GM21737 (cell line): Measurements from ENCODE around the gene CPXM2.
"Not testable (repeated sequence)": the region's sequence is repeated elsewhere in the genome, so short reads cannot be mapped to it uniquely, and the experiment has no call there.

Experiments used
- ATAC-seq: cut with Tn5 transposase; IDR thresholded peaks from one replicate; pipeline ENCODE4 v1.9.1; 2021; ENCODE audit warnings: mild to moderate bottlenecking, moderate library complexity; ENCODE audit not compliant: unreplicated experiment

CPXM2 gene

DNA sequence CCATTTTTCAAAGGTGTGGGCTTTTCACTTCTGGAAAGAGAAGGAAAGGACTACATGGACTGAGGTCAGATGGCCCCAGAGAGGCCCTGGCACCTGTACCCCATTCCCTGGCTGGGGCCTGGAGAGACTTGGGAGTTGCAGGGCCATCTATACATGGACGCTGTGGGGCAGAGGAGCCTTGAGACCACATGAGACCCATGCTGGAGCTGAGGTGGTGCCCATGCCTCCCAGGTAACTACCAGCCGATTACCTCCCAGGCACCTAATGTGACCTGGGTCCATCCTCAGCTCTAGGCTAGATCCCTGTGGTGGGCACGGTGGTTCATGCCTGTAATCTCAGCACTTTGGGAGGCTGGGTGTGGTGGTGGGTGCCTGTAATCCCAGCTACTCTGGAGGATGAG, 144.2 kb downstream of the CPXM2 start:
- ATAC-seq, result no peak

DNA sequence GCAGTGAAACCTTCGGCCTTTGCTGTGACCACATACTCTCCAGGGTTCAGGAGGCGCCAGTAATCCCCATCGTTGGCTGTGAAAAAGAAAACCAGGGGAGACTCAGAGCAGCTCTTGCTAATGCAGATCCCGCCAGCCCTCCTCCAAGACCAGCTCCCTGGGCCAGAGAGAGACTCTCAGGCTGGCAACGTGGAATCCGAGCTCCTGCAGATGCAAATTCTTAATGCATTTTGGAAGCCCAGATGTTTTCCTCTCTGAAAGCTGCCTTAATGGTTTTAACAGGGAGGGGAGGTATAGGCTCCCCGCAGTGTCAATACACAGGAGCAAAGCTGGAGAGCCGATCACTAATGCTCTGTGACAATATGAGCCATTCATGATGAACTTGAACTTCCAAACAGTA, 144.7 kb downstream of the CPXM2 start:
- no peak for ATAC-seq

DNA sequence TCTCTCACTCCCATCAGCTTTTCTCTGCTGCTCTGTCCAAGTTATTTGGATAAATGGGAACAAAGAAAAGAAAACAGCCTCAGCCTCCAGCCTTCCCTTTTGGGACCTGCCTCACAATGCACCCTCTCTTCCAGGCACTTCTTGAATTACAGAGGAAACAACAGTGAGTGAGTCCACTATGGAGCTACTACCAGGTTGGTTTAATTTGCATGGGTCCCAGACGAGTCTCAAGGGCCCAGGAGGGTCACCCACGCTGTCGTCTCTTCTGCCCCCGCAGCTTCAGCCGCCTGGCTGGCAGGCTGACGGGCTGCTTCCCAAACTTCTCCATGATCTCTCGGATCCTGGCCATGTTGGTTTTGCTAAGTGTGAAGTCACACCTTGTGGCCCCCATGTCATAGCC, 145.1 kb downstream of the CPXM2 start:
- no peak for ATAC-seq

DNA sequence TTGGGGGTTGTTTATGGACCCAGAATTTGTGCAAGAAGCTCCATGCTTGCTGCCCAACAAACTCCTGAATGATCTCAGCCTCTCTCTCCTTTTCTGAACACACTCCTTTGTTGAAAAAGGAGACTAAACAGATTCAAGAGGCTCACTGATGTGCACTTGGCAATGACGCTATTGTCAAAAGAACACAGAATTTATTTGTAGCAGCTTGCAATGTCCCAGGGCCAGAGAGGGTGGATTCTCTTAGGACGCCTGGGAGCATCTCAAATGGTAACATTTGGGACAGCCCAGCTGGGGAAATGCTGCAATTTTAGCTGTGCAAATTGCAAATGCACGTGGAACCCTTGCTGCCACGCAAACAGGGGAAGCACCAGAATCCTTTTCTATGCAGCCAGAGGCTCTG, 145.5 kb downstream of the CPXM2 start:
- ATAC-seq, result no peak

DNA sequence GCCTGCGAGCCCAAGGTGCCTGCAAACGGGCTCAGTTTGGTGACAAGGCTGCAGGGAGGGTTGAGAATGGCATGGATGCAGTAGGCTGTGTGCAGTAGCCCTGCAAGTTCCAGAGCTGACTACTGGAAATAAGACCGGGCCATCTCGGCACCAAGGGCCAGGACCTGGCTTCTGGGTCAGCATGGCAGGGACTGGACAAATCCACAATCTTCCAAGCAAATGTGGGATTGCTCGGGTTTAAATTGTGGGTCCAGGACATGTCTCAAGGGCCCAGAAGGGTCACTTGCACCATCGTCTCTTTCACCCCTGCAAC, 147.4 kb downstream of the CPXM2 start:
- no peak for ATAC-seq

DNA sequence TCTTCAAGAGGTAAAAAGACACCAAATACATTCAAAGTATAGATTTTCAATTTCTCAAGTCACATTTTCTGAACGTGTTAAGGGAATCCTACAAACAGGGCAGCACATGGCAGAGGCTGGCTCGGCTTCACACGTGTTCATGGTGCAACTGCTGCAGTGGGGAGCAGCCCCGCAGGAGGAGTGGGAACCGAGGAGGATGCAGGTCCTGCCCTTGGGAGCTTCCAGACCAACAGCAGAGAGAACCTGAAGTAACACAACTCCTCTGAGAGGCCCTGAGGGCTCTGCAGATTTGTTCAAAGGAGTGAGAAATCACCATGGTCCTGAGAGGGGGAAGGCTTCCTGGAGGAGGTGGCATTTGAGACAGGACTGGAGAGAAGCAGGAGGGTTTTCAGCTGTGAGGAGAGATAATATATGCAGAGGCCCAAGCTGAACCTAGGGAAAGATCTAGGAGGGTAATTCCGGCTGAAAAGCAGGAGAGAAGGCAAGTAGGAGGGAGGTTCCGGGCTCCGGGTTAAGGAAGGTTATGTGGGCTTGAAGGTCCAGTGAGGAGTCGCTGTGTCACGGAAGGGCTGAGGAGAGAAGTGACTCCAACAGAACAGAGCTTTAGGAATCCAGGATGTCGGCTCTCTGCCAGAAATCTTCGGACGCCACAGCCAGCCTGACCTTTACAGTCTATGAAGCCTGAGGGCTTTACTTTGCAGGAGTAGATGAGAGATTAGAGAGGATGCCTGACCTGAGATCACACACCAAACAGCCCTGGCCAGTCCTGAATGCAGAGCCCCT, 148.0 kb downstream of the CPXM2 start:
- no peak for ATAC-seq

DNA sequence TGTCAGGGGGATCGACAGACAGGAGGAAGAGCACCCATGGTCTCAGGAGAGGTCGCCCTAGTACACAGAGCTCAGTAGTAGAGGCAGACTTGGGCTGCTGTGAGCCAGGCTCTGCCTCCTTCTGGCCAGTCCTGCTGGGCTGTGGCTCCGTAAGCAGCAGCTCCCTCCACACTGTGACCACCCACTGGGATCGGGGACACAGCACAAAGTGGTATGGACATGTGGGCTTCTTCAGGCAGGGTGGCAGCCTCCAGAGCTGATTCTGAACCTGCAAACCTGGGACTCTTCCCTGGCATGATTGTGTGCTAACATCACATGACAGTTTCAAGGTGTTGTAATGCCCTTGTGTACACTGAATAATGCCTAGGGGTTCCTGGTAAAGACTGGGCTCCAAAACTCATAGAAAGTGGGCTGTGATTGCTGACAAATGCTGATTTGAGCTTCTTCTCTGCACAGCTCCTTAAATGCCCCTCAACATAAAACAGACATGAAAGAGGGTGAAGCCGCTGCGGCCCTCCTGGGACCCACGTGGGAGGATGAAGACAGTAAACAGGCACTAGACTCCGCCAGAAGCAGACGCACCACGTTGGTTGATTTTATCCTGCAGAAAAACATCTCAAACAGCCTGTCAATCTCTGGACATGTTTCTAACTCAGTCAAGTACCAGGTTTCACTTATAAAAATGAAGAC, 148.7 kb downstream of the CPXM2 start:
- ATAC-seq, result no peak

DNA sequence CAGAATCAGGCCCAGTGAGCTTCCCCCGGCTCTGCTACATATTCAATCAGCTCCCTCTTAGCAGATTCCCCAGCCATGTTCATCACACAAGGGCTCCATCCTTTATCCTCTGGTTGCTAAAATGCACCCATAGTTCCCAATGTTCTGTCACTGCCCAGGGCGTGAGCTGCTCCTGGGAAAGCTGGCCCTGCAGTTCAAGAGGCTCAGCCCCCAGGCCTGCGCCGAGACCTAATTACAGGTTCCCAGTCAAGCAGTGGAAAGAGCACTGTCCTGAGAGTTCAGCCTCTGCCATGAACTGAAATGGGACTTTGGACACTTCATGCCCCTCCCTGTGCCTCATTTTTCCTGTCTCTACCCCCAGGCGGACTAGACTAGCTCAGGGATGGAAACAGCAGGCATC, 149.9 kb downstream of the CPXM2 start:
- ATAC-seq, result no peak

DNA sequence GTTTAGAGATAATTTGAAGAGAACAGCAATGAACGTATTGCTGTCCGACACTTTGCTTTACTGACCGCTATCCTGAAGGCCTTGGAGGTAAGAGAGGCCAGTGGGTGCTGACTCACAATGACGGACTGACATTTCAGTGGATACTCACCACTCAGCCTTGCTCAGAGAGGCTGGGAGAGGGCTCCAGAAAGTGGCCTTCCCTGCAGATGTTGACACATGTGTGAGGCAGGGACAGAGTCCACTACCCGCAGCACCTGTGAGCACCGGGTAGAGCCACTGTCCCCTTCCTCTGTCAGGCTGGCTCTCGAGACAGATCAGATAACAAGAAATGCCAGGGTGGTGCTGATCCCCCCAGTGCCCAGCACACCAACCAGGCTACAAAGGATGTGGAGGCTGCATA, 150.5 kb downstream of the CPXM2 start:
- ATAC-seq, result no peak

DNA sequence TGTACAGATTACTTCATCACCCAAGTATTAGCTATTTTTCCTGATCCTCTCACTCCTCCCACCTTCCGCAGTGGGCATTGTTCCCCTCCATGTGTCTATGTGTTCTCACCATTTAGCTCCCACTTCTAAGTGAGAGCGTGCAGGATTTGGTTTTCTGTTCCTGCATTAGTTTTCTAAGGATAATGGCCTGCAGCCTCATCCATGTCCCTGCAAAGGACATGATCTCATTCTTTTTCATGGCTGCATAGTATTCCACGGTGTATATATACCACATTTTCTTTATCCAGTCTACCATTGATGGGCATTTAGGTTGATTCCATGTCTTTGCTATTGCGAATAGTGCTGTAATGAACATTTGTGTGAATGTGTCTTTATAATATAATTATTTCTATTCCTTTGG, 154.7 kb downstream of the CPXM2 start:
- ATAC-seq, result not testable (repeated sequence)

DNA sequence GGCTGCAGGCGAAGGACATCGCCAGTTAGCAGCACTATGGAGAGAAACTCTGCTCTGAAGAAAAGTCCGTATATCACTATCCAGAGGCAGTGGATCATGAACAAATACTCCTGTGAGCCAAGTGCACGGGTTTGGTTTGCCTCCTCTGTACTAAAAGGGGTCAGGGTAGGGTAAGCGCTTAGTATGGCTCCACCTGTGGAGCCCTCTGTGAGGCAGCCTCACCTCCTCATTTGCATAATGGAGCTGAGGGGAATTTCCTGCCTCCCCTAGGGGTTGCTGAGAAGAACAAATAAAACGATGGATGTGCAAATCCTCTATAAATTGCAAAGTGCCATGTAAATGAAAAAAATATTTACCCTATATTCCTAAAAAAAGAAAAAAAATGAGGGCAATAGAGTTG, 162.1 kb downstream of the CPXM2 start:
- ATAC-seq, result no peak

DNA sequence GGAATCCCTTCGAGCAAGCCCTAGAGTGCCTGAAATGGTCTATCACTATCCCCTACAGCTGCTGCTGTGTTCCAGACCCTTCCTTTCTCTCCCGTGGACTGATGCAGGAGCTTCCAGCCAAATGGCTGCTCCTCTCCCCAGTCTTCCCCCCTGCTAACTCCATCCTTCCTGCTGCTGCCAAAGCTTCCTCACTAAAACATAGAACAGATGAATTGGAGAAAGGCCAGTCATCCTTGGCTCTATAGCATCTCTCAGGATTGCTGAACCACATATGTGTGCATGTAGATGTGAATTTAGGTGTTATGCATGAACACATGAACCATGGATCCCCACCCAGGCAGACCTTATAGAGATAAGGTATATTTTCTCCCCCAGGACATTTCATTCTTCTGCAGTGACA, 164.8 kb downstream of the CPXM2 start:
- no peak for ATAC-seq

DNA sequence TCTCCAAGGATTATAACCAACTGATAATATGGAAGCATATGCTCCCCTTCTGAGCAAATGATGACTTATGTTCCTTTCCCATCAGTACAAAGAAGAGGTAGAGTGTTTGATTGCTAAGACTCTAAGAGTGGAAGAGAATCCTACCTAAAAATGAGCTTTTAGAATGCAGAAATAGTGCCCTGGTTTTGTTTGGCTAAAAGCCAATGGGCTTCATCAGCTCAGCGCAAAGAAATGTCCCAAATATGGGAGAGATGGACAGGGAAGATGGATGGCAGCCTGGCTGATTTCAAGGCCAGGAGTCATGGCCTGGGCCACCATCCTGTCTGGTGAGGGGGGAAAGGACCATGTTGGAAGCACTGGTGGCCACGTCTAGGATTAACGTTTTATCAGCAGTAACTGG, 165.2 kb downstream of the CPXM2 start:
- no peak for ATAC-seq

DNA sequence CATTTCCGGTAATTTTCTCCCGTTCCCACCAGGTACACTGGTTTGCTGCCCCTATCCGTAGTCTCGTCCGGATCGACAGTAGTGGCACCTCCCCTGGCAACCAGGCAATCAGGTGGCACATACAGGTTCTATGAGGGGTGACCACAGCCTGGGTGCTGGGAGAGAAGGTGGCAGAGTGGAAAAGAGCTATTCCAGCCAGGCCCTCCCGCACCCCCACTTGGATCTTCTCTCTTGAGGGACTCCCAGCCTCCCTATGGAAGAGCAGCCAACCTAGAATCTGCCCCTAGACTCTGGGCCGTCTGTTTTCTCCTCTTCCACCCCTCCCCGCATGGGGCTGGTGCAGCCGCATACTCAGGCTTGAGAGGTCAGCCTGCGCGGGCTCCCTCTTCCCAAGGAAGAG, 166.9 kb downstream of the CPXM2 start:
- no peak for ATAC-seq

DNA sequence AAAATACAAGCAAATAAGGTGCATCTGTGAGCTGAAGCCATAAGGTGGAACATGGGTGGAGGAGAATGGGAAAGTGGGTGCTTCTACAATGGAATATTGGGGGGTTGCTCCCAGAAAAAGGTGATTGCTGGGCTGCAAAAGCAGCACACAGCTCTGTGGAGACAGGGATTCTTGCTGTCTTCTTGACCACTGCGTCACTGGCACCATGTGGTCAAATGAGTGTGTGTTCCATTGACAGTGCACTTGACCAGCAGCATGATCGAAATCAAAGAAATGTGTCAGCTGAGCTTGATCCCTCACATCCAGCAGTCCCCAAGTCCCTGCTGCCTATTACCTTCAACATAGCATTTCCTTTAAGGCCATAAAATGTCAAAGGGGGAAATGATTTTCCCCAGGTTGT, 169.3 kb downstream of the CPXM2 start:
- ATAC-seq, result no peak

DNA sequence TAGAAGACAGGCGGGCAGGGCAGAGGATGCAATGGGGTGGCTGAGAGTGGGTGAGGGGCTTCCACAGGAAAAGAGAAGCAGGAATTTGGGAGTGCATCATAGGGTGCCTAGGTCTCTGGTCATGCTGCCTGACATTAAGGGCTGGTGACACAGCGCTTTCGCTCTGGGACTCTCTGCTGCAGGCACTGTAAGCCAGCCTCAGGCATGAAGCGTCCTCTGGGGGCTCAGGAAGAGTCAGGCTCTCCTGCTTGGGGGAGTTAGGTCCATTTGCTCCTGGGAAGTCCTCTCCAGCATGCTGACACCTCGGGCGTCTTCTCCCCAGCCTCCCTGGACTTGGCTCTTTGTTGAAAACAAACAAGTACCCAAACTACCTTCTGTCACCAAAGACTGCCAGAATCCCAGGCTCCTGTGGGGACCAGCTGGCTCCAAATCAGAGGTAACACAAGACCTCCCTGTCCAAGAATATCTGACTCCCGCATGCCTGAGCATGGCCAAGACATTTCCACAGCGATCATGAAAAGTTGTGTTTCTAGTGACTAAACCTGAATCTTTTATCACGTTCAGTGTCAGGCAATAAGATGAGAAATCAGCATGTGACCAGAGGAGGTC, 170.1 kb downstream of the CPXM2 start:
- ATAC-seq, result no peak

DNA sequence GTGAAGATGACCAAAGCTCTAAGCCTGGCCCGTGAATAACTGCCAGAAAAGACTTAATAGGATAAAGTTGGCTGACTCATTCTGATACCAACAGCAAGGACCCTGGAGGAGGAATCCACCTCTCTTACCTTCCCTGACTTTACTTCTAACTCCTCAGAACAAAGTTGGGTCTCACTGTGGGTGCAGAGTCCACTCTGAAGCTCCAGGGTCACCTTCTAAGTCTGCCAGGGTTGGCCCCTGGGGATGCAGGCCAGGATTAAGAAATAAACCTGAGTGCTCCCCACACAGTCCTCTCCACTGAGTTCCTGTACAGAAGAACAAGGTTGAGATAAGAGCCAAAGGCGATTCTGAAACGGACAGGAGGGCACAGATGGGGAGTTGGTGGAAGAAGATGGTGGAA, 171.1 kb downstream of the CPXM2 start:
- ATAC-seq, result no peak

DNA sequence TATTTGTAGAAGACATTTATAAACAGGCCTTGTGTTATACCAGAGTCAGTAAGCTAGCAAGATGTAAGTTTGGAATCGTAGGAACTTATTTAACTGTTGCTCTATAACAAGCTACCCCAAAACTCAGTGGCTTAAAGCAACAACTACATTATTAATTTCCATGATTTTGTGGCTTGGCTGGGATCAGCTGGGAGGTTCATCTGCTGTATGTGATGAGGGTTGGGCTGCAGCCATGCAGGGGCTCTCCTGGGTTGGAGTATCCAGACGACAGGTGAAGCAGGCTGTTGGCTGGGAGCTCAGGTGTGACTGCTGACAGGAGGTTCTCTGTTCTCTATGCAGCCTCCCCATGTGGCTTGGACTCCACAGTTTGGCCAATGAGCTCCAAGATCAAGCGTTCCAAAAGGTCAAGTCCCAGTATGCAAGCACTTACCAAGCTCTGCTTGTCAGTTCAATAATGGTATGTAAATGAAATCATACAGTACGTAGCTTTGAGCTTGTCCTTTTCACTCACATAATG, 173.0 kb downstream of the CPXM2 start:
- no peak for ATAC-seq

DNA sequence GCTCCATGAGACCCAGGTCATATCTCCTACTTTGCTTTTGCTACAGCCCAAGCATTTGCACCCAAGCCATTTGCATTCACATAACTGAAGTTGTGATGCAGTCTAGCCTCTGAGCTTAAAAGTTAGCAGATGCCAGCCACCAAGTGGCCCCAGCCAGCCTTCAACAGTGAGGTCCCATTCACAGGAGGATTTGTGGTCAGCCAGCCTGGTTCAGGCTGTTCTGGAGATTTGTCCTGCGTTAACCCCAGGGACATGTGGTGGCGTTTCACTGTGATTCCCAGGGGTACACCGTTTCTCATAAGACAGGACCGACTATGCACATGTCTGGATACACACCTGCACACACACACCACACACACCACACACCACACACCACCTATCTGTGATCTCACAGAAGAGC, 174.3 kb downstream of the CPXM2 start:
- ATAC-seq, result no peak

DNA sequence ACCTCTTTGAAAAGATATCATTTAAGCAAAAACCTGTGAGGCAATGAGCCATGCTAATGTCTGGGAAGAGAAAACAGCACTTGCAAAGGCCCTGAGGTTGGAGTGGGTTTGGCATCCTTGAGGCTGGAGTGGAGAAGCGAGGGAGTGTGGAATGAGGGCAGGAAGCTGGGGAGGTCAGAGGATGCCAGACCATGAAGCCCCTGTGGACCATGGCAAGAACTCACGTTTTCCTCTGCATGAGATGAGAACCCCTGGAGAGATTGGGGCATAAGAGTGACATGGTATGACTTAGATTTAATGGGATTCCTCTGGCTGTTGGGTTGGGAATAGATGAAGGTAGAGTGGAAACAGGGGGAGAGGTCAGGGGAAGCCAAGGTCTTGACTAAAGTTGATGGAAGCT, 176.1 kb downstream of the CPXM2 start:
- no peak for ATAC-seq

DNA sequence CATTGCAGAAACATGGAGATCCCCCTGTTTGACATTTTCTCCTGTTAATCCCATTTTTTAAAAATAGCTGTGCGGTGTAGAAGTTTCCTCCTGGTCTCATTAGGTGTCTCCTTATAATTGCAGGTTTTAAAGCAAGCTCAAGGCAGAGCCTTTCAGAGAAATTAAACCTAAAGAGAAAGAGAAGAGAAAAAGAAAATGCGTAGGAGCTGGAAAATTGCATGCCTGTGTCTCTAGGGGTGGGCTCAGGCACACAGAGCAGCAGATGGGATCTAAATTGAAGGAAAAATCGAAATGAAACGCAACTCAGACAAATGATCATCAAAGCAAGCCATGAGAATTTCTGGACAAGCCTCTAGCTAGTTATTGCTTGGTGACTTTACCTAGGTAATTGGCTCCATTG, 185.4 kb downstream of the CPXM2 start:
- ATAC-seq, result no peak

DNA sequence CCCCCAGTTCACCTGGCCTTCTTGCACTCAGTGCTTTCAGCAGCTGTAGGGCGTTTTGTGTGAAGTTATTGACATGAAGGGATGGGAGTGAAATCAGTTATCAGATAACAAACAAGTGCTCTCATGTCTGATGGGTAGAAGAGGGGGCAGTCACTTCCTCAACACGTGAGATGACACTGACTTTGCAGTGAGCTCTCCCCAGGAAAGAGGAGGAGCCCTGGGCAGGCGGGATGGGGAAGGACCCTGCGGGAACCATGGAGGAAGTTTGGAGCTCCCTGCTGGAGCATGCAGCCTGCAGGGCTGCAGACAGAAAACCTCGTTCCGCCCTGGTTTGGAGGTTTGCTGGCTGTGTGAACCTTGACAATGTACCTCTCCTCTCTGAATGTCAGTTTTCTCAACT, 186.8 kb downstream of the CPXM2 start:
- no peak for ATAC-seq
